K562 (cell line): ENCODE data around the gene CLIP1. TPM values are rescaled to one million over a fixed set of nuclear protein-coding genes. Genes with fewer than 3 reads are reported as not detected.
A peak's percentile ranks its signal among the peaks of the same experiment; 100 is the strongest.

Experiments used
- ARID3A ChIP-seq: IDR thresholded peaks from 2 replicates; pipeline ENCODE4 v1.6.1; 2012; ENCODE audit warnings: low read depth, low read length, improper control_type of control experiment, borderline replicate concordance
- ATF1 ChIP-seq, 2 experiments: fragments of 450-650 bp in 1 of 2; IDR thresholded peaks; 2 replicates each; pipeline ENCODE4 v1.6.1; 2016; ENCODE audit warnings: missing compliant biosample characterization in 1 of 2, missing genetic modification characterization in 1 of 2
- BRD4 ChIP-seq: fragments of 200-600 bp; sonication (generic); IDR thresholded peaks from 2 replicates; pipeline ENCODE4 v1.6.1; 2017; ENCODE audit warnings: inconsistent platforms
- CHD1 ChIP-seq: fragments of 200-600 bp; sonication (generic); IDR thresholded peaks from one replicate; pipeline ENCODE4 v1.6.1; 2012; ENCODE audit warnings: mild to moderate bottlenecking, moderate library complexity, low read length, inconsistent platforms
- EHMT2 ChIP-seq: fragments of 450-650 bp; IDR thresholded peaks from 2 replicates; pipeline ENCODE4 v1.6.1; 2018; ENCODE audit warnings: antibody characterized with exemption
- ELF2 ChIP-seq: fragments of 250-450 bp; sonication (Bioruptor Pico); IDR thresholded peaks from 2 replicates; pipeline ENCODE4 v1.5.0; 2021; ENCODE audit warnings: mild to moderate bottlenecking
- ESRRA ChIP-seq: fragments of 450-650 bp; IDR thresholded peaks from 2 replicates; pipeline ENCODE4 v1.6.1; 2014; ENCODE audit warnings: low read depth, mild to moderate bottlenecking, moderate library complexity, borderline replicate concordance
- FOXK2 ChIP-seq, 2 experiments: fragments of 450-650 bp; IDR thresholded peaks in 1 of 2; conservative IDR thresholded peaks in 1 of 2; 2 replicates each; pipeline ENCODE4 v1.6.1; 2016; ENCODE audit warnings: low read depth in 2 of 2, mild to moderate bottlenecking in 1 of 2
- HNRNPUL1 ChIP-seq: fragments of 200-400 bp; formaldehyde crosslinking; IDR thresholded peaks from 2 replicates; pipeline ENCODE4 v1.6.1; 2017; ENCODE audit warnings: low read length
- ILF3 ChIP-seq: fragments of 450-650 bp; IDR thresholded peaks from 2 replicates; pipeline ENCODE4 v1.6.1; 2018; ENCODE audit warnings: antibody characterized with exemption, mild to moderate bottlenecking, moderate library complexity, borderline replicate concordance
- KLF16 ChIP-seq: IDR thresholded peaks from 2 replicates; pipeline ENCODE4 v1.6.1; 2016; ENCODE audit warnings: antibody characterized with exemption
- MAFG ChIP-seq: fragments of 450-650 bp; conservative IDR thresholded peaks from 2 replicates; pipeline ENCODE4 v1.6.1; 2016; ENCODE audit warnings: missing genetic modification characterization, missing compliant biosample characterization
- RAD21 ChIP-seq, 2 experiments: fragments of 250-450 bp in 1 of 2; fragments of 450-650 bp in 1 of 2; sonication (Bioruptor Pico) in 1 of 2; formaldehyde crosslinking in 1 of 2; IDR thresholded peaks in 1 of 2; conservative IDR thresholded peaks in 1 of 2; 2 replicates each; pipeline versions ENCODE4 v1.4.0 to v1.8.0; 2020 to 2022; ENCODE audit warnings: mild to moderate bottlenecking in 2 of 2, moderate library complexity in 1 of 2
- RBM25 ChIP-seq: fragments of 200-400 bp; formaldehyde crosslinking; IDR thresholded peaks from 2 replicates; pipeline ENCODE4 v1.6.1; 2018; ENCODE audit warnings: low read length, low read depth, moderate library complexity; ENCODE audit not compliant: severe bottlenecking
- TAL1 ChIP-seq: fragments of 450-650 bp; IDR thresholded peaks from 2 replicates; pipeline ENCODE4 v1.6.1; 2016; ENCODE audit warnings: mild to moderate bottlenecking
- ZNF165 ChIP-seq: fragments of 250-450 bp; sonication (Bioruptor Pico); IDR thresholded peaks from 2 replicates; pipeline ENCODE4 v1.4.0; 2020; ENCODE audit warnings: borderline replicate concordance
- ZNF699 ChIP-seq: fragments of 250-450 bp; sonication (Bioruptor Pico); IDR thresholded peaks from 2 replicates; pipeline ENCODE4 v1.8.0; 2021; ENCODE audit warnings: mild to moderate bottlenecking, moderate library complexity; ENCODE audit not compliant: insufficient replicate concordance
- ZZZ3 ChIP-seq: fragments of 450-650 bp; IDR thresholded peaks from 2 replicates; pipeline ENCODE4 v1.6.1; 2016; ENCODE audit warnings: antibody characterized with exemption, mild to moderate bottlenecking, moderate library complexity
- polyA plus RNA-seq, 8 experiments: library from polyadenylated mRNA; depleted of rRNA in 4 of 8; stranded (reverse) in 5 of 8; unstranded in 3 of 8; fragments of >200 nt; fragmentation: Nextera tagmentation in 2 of 8; fragmentation: Illumina TruSeq in 1 of 8; extraction: Ambion mirVana in 2 of 8; extraction: Trizol in 1 of 8; gene quantifications; 2 replicates each; pipeline versions ENCODE4 v1.2.1 to v1.2.3, GENCODE V29; 2011 to 2014; ENCODE audit warnings: inconsistent platforms in 1 of 8, missing spikeins in 1 of 8
- total RNA-seq, 7 experiments: library from RNA; depleted of rRNA in 6 of 7; stranded (reverse); fragments of >200 nt in 6 of 7; fragmentation: Illumina TruSeq in 2 of 7; extraction: Trizol in 2 of 7; gene quantifications; 2 replicates each; pipeline versions ENCODE4 v1.2.1 to v1.2.3, GENCODE V29; 2011 to 2021; ENCODE audit warnings: low replicate concordance in 1 of 7
- TF ChIP-seq, protein P1 (sequence below): fragments of 450-650 bp; formaldehyde crosslinking; IDR thresholded peaks from 2 replicates; pipeline ENCODE4 v1.4.0; 2022; ENCODE audit warnings: missing genetic modification characterization
- TF ChIP-seq, protein P2 (sequence below): sonication (generic); formaldehyde crosslinking; IDR thresholded peaks from 2 replicates; pipeline ENCODE4 v1.8.0; 2022; ENCODE audit warnings: mild to moderate bottlenecking, missing genetic modification reagents

The CLIP1 gene
- total and polyA plus RNA-seq, 9 of the 15 experiments (the other 6 are each of a cell fraction or from before 2014, with no cell fraction given), result 5.8 to 33.9 (median 27.6) TPM

DNA sequence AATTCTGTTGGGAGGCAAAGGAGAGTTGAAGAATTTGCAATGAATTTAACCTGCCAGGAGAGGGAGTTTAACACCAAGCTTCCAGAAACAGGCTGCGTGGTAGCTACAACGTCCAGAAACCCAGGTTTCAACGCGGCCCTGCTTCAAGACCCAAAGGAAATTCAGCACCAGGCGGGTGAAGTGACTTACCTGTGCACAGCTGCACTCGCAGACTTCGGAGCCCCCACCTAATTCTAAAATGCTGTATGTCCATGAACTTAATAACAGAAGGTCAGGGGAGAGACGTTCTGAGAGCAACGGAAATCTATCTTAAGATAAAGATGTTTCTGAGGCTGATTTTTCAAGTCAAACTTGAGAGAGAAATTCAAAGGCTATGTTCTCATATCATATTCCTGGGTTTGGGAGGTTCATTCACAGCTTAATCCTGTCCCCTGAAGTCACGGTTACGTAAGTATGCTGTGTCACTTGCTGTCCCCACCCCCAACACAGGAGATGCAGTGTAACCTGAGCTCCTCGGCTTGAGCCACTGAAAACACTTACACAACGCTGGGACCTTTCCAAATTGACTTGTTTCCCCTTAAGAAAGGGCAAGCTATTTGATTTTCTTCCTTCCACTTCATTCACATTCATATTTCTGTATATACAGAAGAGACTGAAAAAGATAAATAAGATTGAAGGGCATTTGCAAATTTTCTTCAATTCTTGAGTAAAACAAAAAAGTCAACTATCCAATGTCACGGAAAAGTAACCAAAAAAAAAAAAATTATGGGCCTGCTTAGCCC lies 22.7 kb downstream of the CLIP1 start (continued):
- TF ChIP-seq, protein P1, sequence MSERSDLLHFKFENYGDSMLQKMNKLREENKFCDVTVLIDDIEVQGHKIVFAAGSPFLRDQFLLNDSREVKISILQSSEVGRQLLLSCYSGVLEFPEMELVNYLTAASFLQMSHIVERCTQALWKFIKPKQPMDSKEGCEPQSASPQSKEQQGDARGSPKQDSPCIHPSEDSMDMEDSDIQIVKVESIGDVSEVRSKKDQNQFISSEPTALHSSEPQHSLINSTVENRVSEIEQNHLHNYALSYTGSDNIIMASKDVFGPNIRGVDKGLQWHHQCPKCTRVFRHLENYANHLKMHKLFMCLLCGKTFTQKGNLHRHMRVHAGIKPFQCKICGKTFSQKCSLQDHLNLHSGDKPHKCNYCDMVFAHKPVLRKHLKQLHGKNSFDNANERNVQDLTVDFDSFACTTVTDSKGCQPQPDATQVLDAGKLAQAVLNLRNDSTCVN, result no peak; the same call in 1 of the 2 replicates
- TF ChIP-seq KLF16 (no peak), EHMT2 (no peak), RAD21 (CRISPR knock-in tag; conservative IDR thresholded peaks at IDR 0.05 in 1 of 2, IDR thresholded peaks at IDR 0.05 in 1 of 2) (peak; percentile 88 to 92), ARID3A (no peak), ZZZ3 (no peak), FOXK2 (conservative IDR thresholded peaks at IDR 0.05 in 1 of 2, IDR thresholded peaks at IDR 0.05 in 1 of 2; ENCODE audit: low read depth in 2 of 2) (peak; percentile 59 to 78; a peak in 3 of 4 replicates), ZNF699 (CRISPR knock-in tag) (no peak), ZNF165 (no peak), RBM25 (peak; percentile 75), MAFG (tag) (peak; percentile 88), ELF2 (CRISPR knock-in tag) (no peak), TAL1 (no peak), BRD4 (no peak; the same call in 1 of the 2 replicates), CHD1 (peak; percentile 85), ATF1 (CRISPR knock-in tag; IDR thresholded peaks at IDR 0.05) (no peak), ATF1 (tag; IDR thresholded peaks at IDR 0.05) (peak; percentile 86), HNRNPUL1 (no peak), ILF3 (no peak), ESRRA (no peak)
- TF ChIP-seq, protein P2, sequence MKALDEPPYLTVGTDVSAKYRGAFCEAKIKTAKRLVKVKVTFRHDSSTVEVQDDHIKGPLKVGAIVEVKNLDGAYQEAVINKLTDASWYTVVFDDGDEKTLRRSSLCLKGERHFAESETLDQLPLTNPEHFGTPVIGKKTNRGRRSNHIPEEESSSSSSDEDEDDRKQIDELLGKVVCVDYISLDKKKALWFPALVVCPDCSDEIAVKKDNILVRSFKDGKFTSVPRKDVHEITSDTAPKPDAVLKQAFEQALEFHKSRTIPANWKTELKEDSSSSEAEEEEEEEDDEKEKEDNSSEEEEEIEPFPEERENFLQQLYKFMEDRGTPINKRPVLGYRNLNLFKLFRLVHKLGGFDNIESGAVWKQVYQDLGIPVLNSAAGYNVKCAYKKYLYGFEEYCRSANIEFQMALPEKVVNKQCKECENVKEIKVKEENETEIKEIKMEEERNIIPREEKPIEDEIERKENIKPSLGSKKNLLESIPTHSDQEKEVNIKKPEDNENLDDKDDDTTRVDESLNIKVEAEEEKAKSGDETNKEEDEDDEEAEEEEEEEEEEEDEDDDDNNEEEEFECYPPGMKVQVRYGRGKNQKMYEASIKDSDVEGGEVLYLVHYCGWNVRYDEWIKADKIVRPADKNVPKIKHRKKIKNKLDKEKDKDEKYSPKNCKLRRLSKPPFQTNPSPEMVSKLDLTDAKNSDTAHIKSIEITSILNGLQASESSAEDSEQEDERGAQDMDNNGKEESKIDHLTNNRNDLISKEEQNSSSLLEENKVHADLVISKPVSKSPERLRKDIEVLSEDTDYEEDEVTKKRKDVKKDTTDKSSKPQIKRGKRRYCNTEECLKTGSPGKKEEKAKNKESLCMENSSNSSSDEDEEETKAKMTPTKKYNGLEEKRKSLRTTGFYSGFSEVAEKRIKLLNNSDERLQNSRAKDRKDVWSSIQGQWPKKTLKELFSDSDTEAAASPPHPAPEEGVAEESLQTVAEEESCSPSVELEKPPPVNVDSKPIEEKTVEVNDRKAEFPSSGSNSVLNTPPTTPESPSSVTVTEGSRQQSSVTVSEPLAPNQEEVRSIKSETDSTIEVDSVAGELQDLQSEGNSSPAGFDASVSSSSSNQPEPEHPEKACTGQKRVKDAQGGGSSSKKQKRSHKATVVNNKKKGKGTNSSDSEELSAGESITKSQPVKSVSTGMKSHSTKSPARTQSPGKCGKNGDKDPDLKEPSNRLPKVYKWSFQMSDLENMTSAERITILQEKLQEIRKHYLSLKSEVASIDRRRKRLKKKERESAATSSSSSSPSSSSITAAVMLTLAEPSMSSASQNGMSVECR (CRISPR knock-in tag), result peak; percentile 12; the same call in 1 of the 2 replicates
